Neural cell (in vitro differentiated cells): ENCODE measurements around the gene HOXB1.

Source experiments
- CTCF ChIP-seq: fragments of 450-650 bp; IDR thresholded peaks from 2 replicates; pipeline ENCODE4 v1.5.1; 2014; ENCODE audit warnings: antibody characterized with exemption, mild to moderate bottlenecking, moderate library complexity; ENCODE audit not compliant: poor library complexity, severe bottlenecking
- EP300 ChIP-seq: fragments of 450-650 bp; conservative IDR thresholded peaks from 2 replicates; pipeline ENCODE4 v1.6.1; 2014; ENCODE audit warnings: antibody characterized with exemption, mild to moderate bottlenecking, moderate library complexity; ENCODE audit not compliant: poor library complexity, severe bottlenecking
- EZH2 ChIP-seq: fragments of 200-600, 300-800 bp; shearing (Covaris generic), sonication (generic); IDR thresholded peaks from 2 replicates; pipeline ENCODE4 v1.6.1; 2014; ENCODE audit warnings: antibody characterized with exemption, low read length, borderline replicate concordance, mild to moderate bottlenecking; ENCODE audit not compliant: insufficient read depth, poor library complexity, severe bottlenecking
- MXI1 ChIP-seq: fragments of 450-650 bp; conservative IDR thresholded peaks from 2 replicates; pipeline ENCODE4 v1.6.1; 2014; ENCODE audit warnings: antibody characterized with exemption, mild to moderate bottlenecking; ENCODE audit not compliant: poor library complexity, severe bottlenecking
- POLR2AphosphoS5 ChIP-seq: IDR thresholded peaks from 2 replicates; pipeline ENCODE4 v1.6.1; 2012
- RAD21 ChIP-seq: fragments of 450-650 bp; conservative IDR thresholded peaks from 2 replicates; pipeline ENCODE4 v1.6.1; 2014; ENCODE audit warnings: antibody characterized with exemption, mild to moderate bottlenecking, moderate library complexity
- REST ChIP-seq: IDR thresholded peaks from 2 replicates; pipeline ENCODE4 v1.6.1; 2012; ENCODE audit warnings: borderline replicate concordance
- TAF1 ChIP-seq: IDR thresholded peaks from 2 replicates; pipeline ENCODE4 v1.6.1; 2012; ENCODE audit warnings: low read depth

- no peak for TF ChIP-seq CTCF
- no peak for TF ChIP-seq EZH2
- no peak for TF ChIP-seq EP300
- TF ChIP-seq REST = no peak
- no peak for TF ChIP-seq RAD21
- TF ChIP-seq MXI1 = no peak
- no peak for TF ChIP-seq POLR2AphosphoS5
- TF ChIP-seq TAF1 = no peak
Observed at GRCh38 chr17:48522031-48522653, 8.7 kb downstream of the HOXB1 start.
